GM19455 (cell line): ENCODE data around the gene POFUT1.
"Not testable (repeated sequence)": the region's sequence is repeated elsewhere in the genome, so short reads cannot be mapped to it uniquely, and the experiment has no call there.

ENCODE experiments used
- ATAC-seq: cut with Tn5 transposase; IDR thresholded peaks from one replicate; pipeline ENCODE4 v1.9.1; 2021; ENCODE audit not compliant: unreplicated experiment

Gene POFUT1

GRCh38 chr20:32271620-32272019 lies 63.9 kb downstream of the POFUT1 start:
- no peak for ATAC-seq

- no peak for ATAC-seq
Measured at GRCh38 chr20:32274359-32274758, 66.7 kb downstream of the POFUT1 start.

GRCh38 chr20:32275163-32275562 lies 67.5 kb downstream of the POFUT1 start:
- not testable (repeated sequence) for ATAC-seq

- ATAC-seq, result peak; percentile 64
Measured at GRCh38 chr20:32277361-32278198, 69.9 kb downstream of the POFUT1 start, which contains the start of gene KIF3B. Gene KIF3B, plus strand, starts transcription at chr20:32277651. Its CDS starts 32,127 bp downstream, at chr20:32309778.

GRCh38 chr20:32278199-32278643 lies 70.5 kb downstream of the POFUT1 start:
- ATAC-seq, result peak; percentile 50

- no peak for ATAC-seq
Measured at GRCh38 chr20:32281711-32282110, 74.0 kb downstream of the POFUT1 start.

- ATAC-seq, result no peak
Measured at GRCh38 chr20:32282461-32282860, 74.8 kb downstream of the POFUT1 start.

GRCh38 chr20:32285082-32285620 lies 77.5 kb downstream of the POFUT1 start:
- ATAC-seq, result peak; percentile 22

GRCh38 chr20:32285621-32286371 lies 78.1 kb downstream of the POFUT1 start:
- ATAC-seq, result peak; percentile 62

GRCh38 chr20:32287231-32287638 lies 79.6 kb downstream of the POFUT1 start:
- no peak for ATAC-seq
